DMS114 treated with DMSO at 0.1 percent for 48 hours (cell line): ENCODE results near the gene SLC36A3.
"Not testable (repeated sequence)": the region's sequence is repeated elsewhere in the genome, so short reads cannot be mapped to it uniquely, and the experiment has no call there.

Source experiments
- DNase-seq: peaks from one replicate; lab custom pipeline; 2025; ENCODE audit not compliant: unreplicated experiment; lab: John Stamatoyannopoulos, UW

SLC36A3 gene

DNA sequence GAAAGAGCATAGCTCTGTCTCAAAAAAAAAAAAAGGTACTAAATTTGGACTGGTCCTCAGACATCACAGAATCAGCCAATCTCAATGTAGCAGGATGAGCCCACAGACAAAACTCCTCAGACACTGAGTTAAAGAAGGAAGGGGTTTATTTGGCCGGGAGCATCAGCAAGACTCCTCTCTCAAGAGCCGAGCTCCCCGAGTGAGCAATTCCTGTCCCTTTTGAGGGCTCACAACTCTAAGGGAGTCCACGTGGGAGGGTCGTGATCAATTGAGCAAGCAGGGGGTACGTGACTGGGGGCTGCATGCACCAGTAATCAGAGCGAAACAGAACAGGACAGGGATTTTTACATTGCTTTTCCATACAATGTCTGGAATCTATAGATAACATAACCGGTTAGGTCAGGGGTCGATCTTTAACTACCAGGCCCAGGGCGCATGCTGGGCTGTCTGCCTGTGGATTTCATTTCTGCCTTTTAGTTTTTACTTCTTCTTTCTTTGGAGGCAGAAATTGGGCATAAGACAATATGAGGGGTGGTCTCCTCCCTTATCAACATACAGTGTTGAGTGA is 63.2 kb downstream of the SLC36A3 start:
- DNase-seq, result not testable (repeated sequence)

DNA sequence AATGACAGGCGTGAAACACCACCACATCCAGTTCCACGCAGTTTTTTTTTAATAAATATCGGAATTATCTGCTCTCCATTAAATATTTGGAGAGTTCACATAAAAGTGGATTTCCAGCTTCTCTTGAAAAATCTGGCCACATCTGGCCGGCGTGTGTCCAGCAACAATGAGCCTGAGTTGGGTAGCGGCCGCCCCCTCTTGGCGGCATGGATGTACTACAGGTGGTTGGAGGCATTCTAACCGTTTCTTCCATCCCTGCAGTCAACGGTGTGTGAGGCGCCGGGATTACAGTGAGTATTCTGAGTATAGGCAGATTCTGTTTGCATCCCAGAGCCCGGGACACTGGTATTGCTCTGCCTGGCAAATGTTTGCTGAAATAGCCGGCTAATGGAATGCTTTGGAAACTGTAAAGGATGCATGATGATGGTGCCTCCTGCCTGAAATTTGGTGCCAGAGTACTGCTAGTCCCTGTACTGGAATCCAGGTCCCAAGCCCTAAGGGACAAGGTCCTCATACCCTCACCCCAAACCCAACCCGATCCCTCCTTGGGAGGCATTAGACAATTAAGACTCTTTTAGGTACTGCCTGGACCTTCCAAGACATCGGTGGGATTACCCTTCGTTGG is 64.2 kb downstream of the SLC36A3 start:
- peak; percentile 58 for DNase-seq

- DNase-seq, result no peak
Measured at GRCh38 chr5:151238303-151238741, 65.2 kb downstream of the SLC36A3 start.

DNA sequence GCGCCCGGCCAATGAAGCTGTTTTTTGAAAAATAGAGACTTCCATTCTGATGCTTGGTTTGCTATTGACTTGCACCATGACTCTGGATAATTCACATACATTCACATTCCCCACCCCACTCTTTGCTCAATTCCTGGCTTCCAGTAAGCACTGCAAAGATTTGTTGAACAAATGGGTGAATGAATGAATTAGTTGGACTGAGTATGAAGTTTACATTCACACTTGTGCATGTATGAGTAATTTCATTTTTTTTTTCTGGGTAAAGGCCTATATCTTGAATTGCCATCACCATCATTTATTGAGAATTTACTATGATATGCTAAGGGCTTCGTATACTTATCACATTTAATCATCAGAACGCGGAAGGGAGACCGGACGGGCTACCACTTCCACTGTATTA is 65.9 kb downstream of the SLC36A3 start:
- no peak for DNase-seq

DNA sequence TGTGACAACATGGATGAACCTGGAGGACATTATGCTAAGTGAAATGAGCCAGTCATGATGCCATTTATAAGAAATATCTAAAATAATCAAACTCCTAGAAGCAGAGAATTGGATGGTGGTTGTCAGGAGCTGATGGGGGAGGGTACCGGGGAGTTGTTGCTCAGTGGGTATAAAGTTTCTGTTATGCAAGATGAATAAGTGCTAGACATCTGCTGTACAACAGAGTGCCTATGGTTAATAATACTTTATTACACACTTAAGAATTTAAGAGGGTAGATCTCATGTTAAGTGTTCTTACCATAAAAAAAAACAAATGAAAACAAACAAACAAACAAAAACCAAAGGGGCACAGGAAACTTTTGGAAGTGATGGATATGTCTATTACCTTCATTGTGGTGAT is 66.7 kb downstream of the SLC36A3 start:
- no peak for DNase-seq

GRCh38 chr5:151235239-151235571 is 68.4 kb downstream of the SLC36A3 start:
- DNase-seq, result not testable (repeated sequence)

GRCh38 chr5:151234476-151235238 is 68.9 kb downstream of the SLC36A3 start:
- no peak for DNase-seq

- DNase-seq, result no peak
Measured at GRCh38 chr5:151233616-151234085, 69.9 kb downstream of the SLC36A3 start.

GRCh38 chr5:151231359-151231758 is 72.2 kb downstream of the SLC36A3 start:
- DNase-seq, result no peak

- no peak for DNase-seq
Measured at GRCh38 chr5:151230048-151230680, 73.4 kb downstream of the SLC36A3 start.

DNA sequence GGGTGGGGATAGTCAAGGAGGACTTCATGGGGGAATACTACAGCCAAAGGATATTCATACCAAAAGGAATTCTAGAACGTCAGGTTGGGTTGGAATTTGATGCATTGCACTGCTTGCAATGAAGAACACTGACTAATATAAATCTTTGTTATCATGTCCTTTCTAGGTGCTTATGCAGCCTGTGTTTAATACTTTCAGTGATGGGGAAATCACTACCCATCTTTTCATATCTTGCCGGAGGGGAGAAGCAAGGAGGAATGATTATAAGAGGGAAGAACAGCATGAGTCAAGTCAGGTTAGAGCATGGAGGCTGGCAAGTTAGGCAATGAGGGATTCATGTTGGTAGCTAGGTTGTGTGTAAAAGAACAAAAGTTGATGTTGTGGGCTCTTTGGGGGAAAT is 74.6 kb downstream of the SLC36A3 start:
- no peak for DNase-seq

DNA sequence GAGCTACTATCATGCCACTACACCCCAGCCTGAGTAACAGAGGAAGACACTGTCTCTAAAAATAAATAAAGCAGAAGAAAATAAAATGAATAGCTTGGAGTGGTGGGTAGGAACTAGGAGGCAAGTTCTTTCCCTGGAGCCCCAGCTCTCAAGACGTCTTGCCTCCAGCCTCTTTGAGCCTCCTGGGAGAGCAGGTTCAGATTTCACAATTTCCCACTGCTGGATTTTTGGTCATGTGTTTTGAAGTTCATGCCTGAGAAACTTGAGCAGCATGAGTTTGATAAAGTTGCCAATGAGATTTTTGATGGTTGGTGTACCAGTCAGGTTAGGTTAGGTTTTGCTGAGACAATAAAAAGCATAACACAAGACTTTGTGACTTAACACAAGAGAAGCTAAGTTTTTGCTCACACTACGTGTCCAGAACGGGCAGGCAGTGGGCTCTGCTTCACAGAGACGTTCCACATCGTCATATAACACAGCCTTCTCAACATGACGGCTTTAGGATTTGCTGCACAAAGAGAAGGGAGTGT is 75.6 kb downstream of the SLC36A3 start:
- DNase-seq, result no peak
